GM12878 (cell line): ENCODE measurements around the gene POLK. TPM values are rescaled to one million over a fixed set of nuclear protein-coding genes. Genes with fewer than 3 reads are reported as not detected.

Experiments used
- ATAC-seq: fragments of 200-7000 bp; cut with Tn5 transposase; 3 replicates; pipeline ENCODE4 v1.9.1; 2020; ENCODE audit warnings: mild to moderate bottlenecking, moderate library complexity
- BruUV-seq: library from RNA; stranded (reverse); fragments of 400-500 nt; replicated peaks from 2 replicates; lab custom pipeline; 2021; lab: Mats Ljungman, UMichigan
- CTCF ChIA-PET: fragments of 300-600 bp; sonication (Branson Sonifier 250); formaldehyde crosslinking; extraction: SDS; loops from one replicate; lab custom pipeline; 2021; ENCODE audit warnings: inconsistent platforms; lab: Yijun Ruan, JAX
- POLR2A ChIA-PET: fragments of 350-600 bp; formaldehyde crosslinking; extraction: SDS; loops from one replicate; lab custom pipeline; 2021; ENCODE audit warnings: inconsistent platforms; lab: Charles Lee
- RAD21 ChIA-PET: fragments of 300-600 bp; sonication (Branson Sonifier 250); formaldehyde crosslinking; loops from one replicate; lab custom pipeline; 2023; ENCODE audit warnings: antibody characterized with exemption; ENCODE audit not compliant: unreplicated experiment; lab: Charles Lee
- SMC1A ChIA-PET: fragments of 300-600 bp; sonication (Branson Sonifier 250); formaldehyde crosslinking; loops from one replicate; lab custom pipeline; 2023; ENCODE audit not compliant: unreplicated experiment, uncharacterized antibody; lab: Charles Lee
- DNase-seq: peaks from one replicate; pipeline ENCODE4 v3.0.0-alpha.2; 2011; ENCODE audit warnings: low read depth, low spot score
- FAIRE-seq: peaks from 3 replicates; lab custom pipeline; 2011; peaks lifted over from hg19 to GRCh38; lab: Jason Lieb, UNC
- H2AFZ ChIP-seq: 2 replicates; pipeline ENCODE4 v1.6.0; 2011; ENCODE audit warnings: low read depth, low read length, control low read depth; ENCODE audit not compliant: control insufficient read depth
- H3K27ac ChIP-seq: 2 replicates; pipeline ENCODE4 v1.5.1; 2011; ENCODE audit warnings: control low read depth; ENCODE audit not compliant: control insufficient read depth, insufficient read depth
- H3K27me3 ChIP-seq, 2 experiments: replicated peaks in 1 of 2; 2 replicates each; pipeline versions ENCODE4 v1.6.0 to v1.6.1; 2011; ENCODE audit warnings: low read length in 1 of 2; ENCODE audit not compliant: control insufficient read depth in 2 of 2, insufficient read depth in 2 of 2
- H3K36me3 ChIP-seq, 2 experiments: 2 replicates each; pipeline ENCODE4 v1.5.1; 2011; ENCODE audit warnings: low read length in 1 of 2; ENCODE audit not compliant: control insufficient read depth in 2 of 2, insufficient read depth in 2 of 2
- H3K4me1 ChIP-seq: 2 replicates; pipeline ENCODE4 v1.6.1; 2011; ENCODE audit warnings: mild to moderate bottlenecking, low read length, moderate library complexity, mixed read lengths; ENCODE audit not compliant: control insufficient read depth, insufficient read depth
- H3K4me2 ChIP-seq: 2 replicates; pipeline ENCODE4 v1.6.0; 2011; ENCODE audit warnings: control low read depth; ENCODE audit not compliant: control insufficient read depth, insufficient read depth
- H3K4me3 ChIP-seq: fragments of 200-600 bp; sonication (generic); 2 replicates; pipeline ENCODE4 v1.5.1; 2016
- H3K79me2 ChIP-seq: 2 replicates; pipeline ENCODE4 v1.6.0; 2011; ENCODE audit warnings: low read length; ENCODE audit not compliant: control insufficient read depth, insufficient read depth
- H3K9ac ChIP-seq: 2 replicates; pipeline ENCODE4 v1.8.0; 2011; ENCODE audit warnings: low read length, control low read depth, mixed read lengths; ENCODE audit not compliant: control insufficient read depth, insufficient read depth
- H3K9me3 ChIP-seq: replicated peaks from 3 replicates; pipeline ENCODE4 v1.5.1; 2011; ENCODE audit warnings: mild to moderate bottlenecking, low read length; ENCODE audit not compliant: control insufficient read depth, insufficient read depth
- H4K20me1 ChIP-seq: 2 replicates; pipeline ENCODE4 v1.6.0; 2011; ENCODE audit not compliant: control insufficient read depth, insufficient read depth
- CBX3 ChIP-seq: fragments of 200-600 bp; sonication (generic); IDR thresholded peaks from 2 replicates; pipeline ENCODE4 v1.6.1; 2016; ENCODE audit warnings: low read depth, borderline replicate concordance
- CEBPB ChIP-seq, 2 experiments: fragments of 150-350 bp in 1 of 2; IDR thresholded peaks; 2 replicates each; pipeline ENCODE4 v1.6.1; 2012 to 2014; ENCODE audit warnings: low read depth in 2 of 2, low read length in 2 of 2, borderline replicate concordance in 1 of 2, inconsistent platforms in 1 of 2
- FOXM1 ChIP-seq: IDR thresholded peaks from 2 replicates; pipeline ENCODE4 v1.6.1; 2012; ENCODE audit warnings: low read depth, mild to moderate bottlenecking, inconsistent platforms, low read length, moderate library complexity
- HCFC1 ChIP-seq: fragments of 150-350 bp; IDR thresholded peaks from 2 replicates; pipeline ENCODE4 v1.6.1; 2014; ENCODE audit warnings: low read length
- NBN ChIP-seq: fragments of 450-650 bp; IDR thresholded peaks from 2 replicates; pipeline ENCODE4 v1.6.1; 2016
- NR2C2 ChIP-seq: IDR thresholded peaks from 2 replicates; pipeline ENCODE4 v1.6.1; 2011; ENCODE audit warnings: borderline replicate concordance, low read depth; ENCODE audit not compliant: control insufficient read depth, insufficient read length
- POU2F2 ChIP-seq: IDR thresholded peaks from 3 replicates; pipeline ENCODE4 v1.6.1; 2011; ENCODE audit warnings: low read depth, mild to moderate bottlenecking, low read length, borderline replicate concordance
- RAD21 ChIP-seq: IDR thresholded peaks from 2 replicates; pipeline ENCODE4 v1.6.1; 2011; ENCODE audit warnings: mild to moderate bottlenecking, low read depth, low read length, moderate library complexity; ENCODE audit not compliant: insufficient read depth
- SIX5 ChIP-seq: IDR thresholded peaks from 2 replicates; pipeline ENCODE4 v1.6.1; 2011; ENCODE audit warnings: mild to moderate bottlenecking, low read depth, low read length, moderate library complexity; ENCODE audit not compliant: severe bottlenecking
- SREBF2 ChIP-seq: IDR thresholded peaks from 2 replicates; pipeline ENCODE4 v1.6.1; 2012; ENCODE audit warnings: mild to moderate bottlenecking, low read length
- ZNF622 ChIP-seq: fragments of 450-650 bp; IDR thresholded peaks from 2 replicates; pipeline ENCODE4 v1.6.1; 2017; ENCODE audit warnings: mild to moderate bottlenecking, inconsistent platforms
- WGBS: methylation state at CpG from one replicate; pipeline ENCODE4 v1.1.6; 2016; ENCODE audit warnings: low lambda C conversion rate; ENCODE audit not compliant: insufficient replicate concordance, insufficient coverage; ENCODE audit errors: missing lambda C conversion rate; 5-methylcytosine and 5-hydroxymethylcytosine counted together
- in situ Hi-C: fragments of 300-500 bp; cut with MboI; formaldehyde crosslinking; loops from 9 replicates; pipeline ENCODE4 v1.14.3; 2018; ENCODE audit warnings: mixed read lengths
- intact Hi-C: fragments of 100-400 bp; cut with micrococcal nuclease; formaldehyde crosslinking; loops from one replicate; pipeline ENCODE4 v1.14.2; 2022; ENCODE audit not compliant: unreplicated experiment
- polyA plus RNA-seq, 11 experiments: library from polyadenylated mRNA; depleted of rRNA in 4 of 11; unstranded in 6 of 11; stranded (reverse) in 5 of 11; fragments of >200 nt; fragmentation: Nextera tagmentation in 4 of 11; fragmentation: Illumina TruSeq in 1 of 11; extraction: Ambion mirVana in 4 of 11; extraction: Trizol in 1 of 11; gene quantifications; 1 replicate in 1 of 11; 2 replicates in 10 of 11; pipeline versions ENCODE4 v1.2.1 to v1.2.3, GENCODE V29; 2011 to 2016; ENCODE audit warnings: inconsistent platforms in 2 of 11, missing spikeins in 2 of 11, low read depth in 1 of 11
- total RNA-seq, 4 experiments: library from RNA; depleted of rRNA in 3 of 4; stranded (reverse); fragments of >200 nt in 3 of 4; fragmentation: Illumina TruSeq in 1 of 4; extraction: Trizol in 1 of 4; gene quantifications; 2 replicates each; pipeline versions ENCODE4 v1.2.1 to v1.2.3, GENCODE V29; 2013 to 2021
- TF ChIP-seq, protein P1 (sequence below): fragments of 450-650 bp; IDR thresholded peaks from 2 replicates; pipeline ENCODE4 v1.6.1; 2018; ENCODE audit warnings: mild to moderate bottlenecking, low read depth, moderate library complexity; ENCODE audit not compliant: partially characterized antibody
- TF ChIP-seq, protein P2 (sequence below): fragments of 450-650 bp; IDR thresholded peaks from 2 replicates; pipeline ENCODE4 v1.6.1; 2016; ENCODE audit warnings: mild to moderate bottlenecking

Gene POLK
- total and polyA plus RNA-seq, 10 of the 15 experiments (the other 5 are each of a cell fraction or from before 2014, with no cell fraction given): 10.4 to 47.6 (median 29.0) TPM

DNA sequence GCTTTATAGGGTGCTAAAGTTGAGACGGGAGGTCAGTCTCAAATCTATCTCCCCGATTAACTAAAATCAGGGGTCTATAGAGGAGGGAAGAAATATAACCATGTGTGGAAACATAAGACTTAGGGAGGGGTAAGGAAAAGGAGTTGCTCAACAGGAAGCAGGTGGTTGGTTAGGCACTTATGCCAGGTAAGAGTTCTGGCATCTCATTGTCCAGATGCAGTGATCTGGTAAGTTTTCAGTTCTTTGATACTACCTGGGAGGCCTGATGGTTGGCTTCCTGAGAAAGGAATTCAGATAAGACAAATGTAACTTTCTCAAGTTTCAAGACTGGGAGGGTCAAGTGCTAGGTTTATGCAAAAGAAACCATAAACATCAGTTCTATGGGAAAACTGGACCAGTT is 48.0 kb upstream of the POLK start:
- H3K4me2 ChIP-seq: no peak overlapping the region
- CTCF ChIA-PET: no interaction called here
- H3K36me3 ChIP-seq: peaks cover 3% of the 10 kb centered on the region in 2 experiments; a peak in 3 of 4 replicates
- BruUV-seq: no TSS peak
- FAIRE-seq (no peak), DNase-seq (no peak), ATAC-seq (no peak)
- TF ChIP-seq CEBPB (IDR thresholded peaks at IDR 0.05; ENCODE audit: borderline replicate concordance in 1 of 2, low read depth in 2 of 2, low read length in 2 of 2) (no peak), RAD21 (no peak), NR2C2 (no peak), NBN (no peak), HCFC1 (no peak), FOXM1 (no peak), SIX5 (no peak), ZNF622 (no peak), SREBF2 (no peak), POU2F2 (no peak), CBX3 (no peak)
- TF ChIP-seq, protein P1, sequence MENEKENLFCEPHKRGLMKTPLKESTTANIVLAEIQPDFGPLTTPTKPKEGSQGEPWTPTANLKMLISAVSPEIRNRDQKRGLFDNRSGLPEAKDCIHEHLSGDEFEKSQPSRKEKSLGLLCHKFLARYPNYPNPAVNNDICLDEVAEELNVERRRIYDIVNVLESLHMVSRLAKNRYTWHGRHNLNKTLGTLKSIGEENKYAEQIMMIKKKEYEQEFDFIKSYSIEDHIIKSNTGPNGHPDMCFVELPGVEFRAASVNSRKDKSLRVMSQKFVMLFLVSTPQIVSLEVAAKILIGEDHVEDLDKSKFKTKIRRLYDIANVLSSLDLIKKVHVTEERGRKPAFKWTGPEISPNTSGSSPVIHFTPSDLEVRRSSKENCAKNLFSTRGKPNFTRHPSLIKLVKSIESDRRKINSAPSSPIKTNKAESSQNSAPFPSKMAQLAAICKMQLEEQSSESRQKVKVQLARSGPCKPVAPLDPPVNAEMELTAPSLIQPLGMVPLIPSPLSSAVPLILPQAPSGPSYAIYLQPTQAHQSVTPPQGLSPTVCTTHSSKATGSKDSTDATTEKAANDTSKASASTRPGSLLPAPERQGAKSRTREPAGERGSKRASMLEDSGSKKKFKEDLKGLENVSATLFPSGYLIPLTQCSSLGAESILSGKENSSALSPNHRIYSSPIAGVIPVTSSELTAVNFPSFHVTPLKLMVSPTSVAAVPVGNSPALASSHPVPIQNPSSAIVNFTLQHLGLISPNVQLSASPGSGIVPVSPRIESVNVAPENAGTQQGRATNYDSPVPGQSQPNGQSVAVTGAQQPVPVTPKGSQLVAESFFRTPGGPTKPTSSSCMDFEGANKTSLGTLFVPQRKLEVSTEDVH: no peak
- TF ChIP-seq, protein P2, sequence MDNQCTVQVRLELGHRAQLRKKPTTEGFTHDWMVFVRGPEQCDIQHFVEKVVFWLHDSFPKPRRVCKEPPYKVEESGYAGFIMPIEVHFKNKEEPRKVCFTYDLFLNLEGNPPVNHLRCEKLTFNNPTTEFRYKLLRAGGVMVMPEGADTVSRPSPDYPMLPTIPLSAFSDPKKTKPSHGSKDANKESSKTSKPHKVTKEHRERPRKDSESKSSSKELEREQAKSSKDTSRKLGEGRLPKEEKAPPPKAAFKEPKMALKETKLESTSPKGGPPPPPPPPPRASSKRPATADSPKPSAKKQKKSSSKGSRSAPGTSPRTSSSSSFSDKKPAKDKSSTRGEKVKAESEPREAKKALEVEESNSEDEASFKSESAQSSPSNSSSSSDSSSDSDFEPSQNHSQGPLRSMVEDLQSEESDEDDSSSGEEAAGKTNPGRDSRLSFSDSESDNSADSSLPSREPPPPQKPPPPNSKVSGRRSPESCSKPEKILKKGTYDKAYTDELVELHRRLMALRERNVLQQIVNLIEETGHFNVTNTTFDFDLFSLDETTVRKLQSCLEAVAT: no peak
- no peak overlapping the region for H2AFZ ChIP-seq
- POLR2A ChIA-PET: no interaction called here
- H3K27me3 ChIP-seq: no peaks in the 10 kb centered on the region
- no peak overlapping the region for H3K4me3 ChIP-seq
- H3K79me2 ChIP-seq: peaks cover 56% of the 10 kb centered on the region
- 95% methylated on average over 2 of the region's 2 CpGs for WGBS
- in situ Hi-C loops: no loop called here
- H4K20me1 ChIP-seq: peaks cover 2% of the 10 kb centered on the region; the same call in 1 of the 2 replicates
- no peak overlapping the region for H3K9ac ChIP-seq
- H3K27ac ChIP-seq: peak overlapping the region; percentile 8; the same call in 1 of the 2 replicates
- intact Hi-C loops: no loop called here
- RAD21 ChIA-PET: no interaction called here
- H3K4me1 ChIP-seq: peaks cover 16% of the 10 kb centered on the region
- peaks cover 10% of the 10 kb centered on the region for H3K9me3 ChIP-seq
- SMC1A ChIA-PET: no interaction called here
